ENCODE results near the gene PLET1.

PLET1 gene

DNA sequence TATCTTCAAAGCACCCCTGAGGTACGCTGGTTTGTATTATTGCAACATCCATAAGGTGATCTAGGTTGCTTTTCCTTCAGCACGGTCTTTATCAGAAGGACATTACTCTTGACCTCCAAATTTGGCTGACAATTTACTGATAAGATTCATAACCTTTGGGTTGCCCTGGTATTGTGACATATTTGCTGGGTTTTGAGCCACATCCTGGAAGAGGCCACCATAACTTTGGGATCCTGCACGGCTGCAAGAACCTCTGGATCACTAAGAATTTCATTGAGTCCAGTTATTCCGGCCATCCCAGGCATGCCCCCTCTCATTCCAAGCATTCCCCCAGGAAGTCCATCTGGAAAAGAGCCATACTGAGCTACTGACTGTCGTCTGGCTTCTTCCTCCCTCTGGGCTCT is 6.5 kb upstream of the PLET1 start:
- no peaks in the 10 kb centered on the region for H3K9me3 ChIP-seq (ENCODE audit: control insufficient read depth, insufficient read depth, low read depth, low read length)
- ChIA-PET CTCF (interaction anchor here (1.5 kb wide), 1 partner anchor 13 kb away, joined by 5 read pairs; no protein-coding TSS in a partner anchor), POLR2A (no interaction called here)
- no peak overlapping the region for H3K4me3 ChIP-seq (ENCODE audit: low read depth, low read length)
- H3K27ac ChIP-seq (ENCODE audit: extremely low read depth, low read depth, low read length): no peak overlapping the region
- no peaks in the 10 kb centered on the region for H3K4me1 ChIP-seq (ENCODE audit: control insufficient read depth, insufficient read depth, low read length)
- no peaks in the 10 kb centered on the region for H3K36me3 ChIP-seq (ENCODE audit: control insufficient read depth in 2 of 2, insufficient read depth in 1 of 2, low read length in 2 of 2)
- TF ChIP-seq, protein P1, sequence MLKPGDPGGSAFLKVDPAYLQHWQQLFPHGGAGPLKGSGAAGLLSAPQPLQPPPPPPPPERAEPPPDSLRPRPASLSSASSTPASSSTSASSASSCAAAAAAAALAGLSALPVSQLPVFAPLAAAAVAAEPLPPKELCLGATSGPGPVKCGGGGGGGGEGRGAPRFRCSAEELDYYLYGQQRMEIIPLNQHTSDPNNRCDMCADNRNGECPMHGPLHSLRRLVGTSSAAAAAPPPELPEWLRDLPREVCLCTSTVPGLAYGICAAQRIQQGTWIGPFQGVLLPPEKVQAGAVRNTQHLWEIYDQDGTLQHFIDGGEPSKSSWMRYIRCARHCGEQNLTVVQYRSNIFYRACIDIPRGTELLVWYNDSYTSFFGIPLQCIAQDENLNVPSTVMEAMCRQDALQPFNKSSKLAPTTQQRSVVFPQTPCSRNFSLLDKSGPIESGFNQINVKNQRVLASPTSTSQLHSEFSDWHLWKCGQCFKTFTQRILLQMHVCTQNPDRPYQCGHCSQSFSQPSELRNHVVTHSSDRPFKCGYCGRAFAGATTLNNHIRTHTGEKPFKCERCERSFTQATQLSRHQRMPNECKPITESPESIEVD (tag by site-specific recombination; IDR thresholded peaks at IDR 0.05): no peak
- TF ChIP-seq ZNF629 (tag by site-specific recombination; IDR thresholded peaks at IDR 0.05) (no peak), KLF16 (tag by site-specific recombination; IDR thresholded peaks at IDR 0.05) (no peak), ZNF621 (tag by site-specific recombination; IDR thresholded peaks at IDR 0.05) (no peak), KLF8 (tag by site-specific recombination; IDR thresholded peaks at IDR 0.05) (no peak), ZSCAN16 (tag by site-specific recombination; IDR thresholded peaks at IDR 0.05) (no peak), MYNN (tag by site-specific recombination; IDR thresholded peaks at IDR 0.05; ENCODE audit: borderline replicate concordance) (no peak), ZNF140 (tag by site-specific recombination; IDR thresholded peaks at IDR 0.05) (no peak), ZNF571 (tag by site-specific recombination; IDR thresholded peaks at IDR 0.05) (no peak), KLF1 (tag by site-specific recombination; IDR thresholded peaks at IDR 0.05) (no peak)
- TF ChIP-seq, protein P2, sequence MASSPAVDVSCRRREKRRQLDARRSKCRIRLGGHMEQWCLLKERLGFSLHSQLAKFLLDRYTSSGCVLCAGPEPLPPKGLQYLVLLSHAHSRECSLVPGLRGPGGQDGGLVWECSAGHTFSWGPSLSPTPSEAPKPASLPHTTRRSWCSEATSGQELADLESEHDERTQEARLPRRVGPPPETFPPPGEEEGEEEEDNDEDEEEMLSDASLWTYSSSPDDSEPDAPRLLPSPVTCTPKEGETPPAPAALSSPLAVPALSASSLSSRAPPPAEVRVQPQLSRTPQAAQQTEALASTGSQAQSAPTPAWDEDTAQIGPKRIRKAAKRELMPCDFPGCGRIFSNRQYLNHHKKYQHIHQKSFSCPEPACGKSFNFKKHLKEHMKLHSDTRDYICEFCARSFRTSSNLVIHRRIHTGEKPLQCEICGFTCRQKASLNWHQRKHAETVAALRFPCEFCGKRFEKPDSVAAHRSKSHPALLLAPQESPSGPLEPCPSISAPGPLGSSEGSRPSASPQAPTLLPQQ (tag by site-specific recombination; IDR thresholded peaks at IDR 0.05): no peak
- TF ChIP-seq, protein P3, sequence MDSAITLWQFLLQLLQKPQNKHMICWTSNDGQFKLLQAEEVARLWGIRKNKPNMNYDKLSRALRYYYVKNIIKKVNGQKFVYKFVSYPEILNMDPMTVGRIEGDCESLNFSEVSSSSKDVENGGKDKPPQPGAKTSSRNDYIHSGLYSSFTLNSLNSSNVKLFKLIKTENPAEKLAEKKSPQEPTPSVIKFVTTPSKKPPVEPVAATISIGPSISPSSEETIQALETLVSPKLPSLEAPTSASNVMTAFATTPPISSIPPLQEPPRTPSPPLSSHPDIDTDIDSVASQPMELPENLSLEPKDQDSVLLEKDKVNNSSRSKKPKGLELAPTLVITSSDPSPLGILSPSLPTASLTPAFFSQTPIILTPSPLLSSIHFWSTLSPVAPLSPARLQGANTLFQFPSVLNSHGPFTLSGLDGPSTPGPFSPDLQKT (IDR thresholded peaks at IDR 0.05; ENCODE audit: borderline replicate concordance, low read depth, low read length): no peak

DNA sequence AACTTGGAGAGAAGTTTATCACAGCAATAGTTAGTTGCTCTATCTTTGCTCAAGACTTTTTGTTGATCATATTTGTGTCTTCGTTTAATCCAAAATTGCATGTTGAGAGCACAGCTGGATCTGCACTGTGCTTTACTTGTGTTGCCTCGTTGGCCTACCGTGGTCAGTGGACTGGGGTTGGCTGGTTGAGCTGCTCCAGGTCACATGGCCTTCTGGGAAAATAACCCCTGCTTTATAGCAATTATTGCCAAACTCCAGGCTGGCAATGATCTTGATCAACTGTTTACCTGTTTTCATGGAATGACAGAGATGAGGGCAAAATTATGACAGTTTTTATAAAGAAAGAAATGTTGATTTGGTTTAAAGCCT is 5.7 kb upstream of the PLET1 start:
- H3K9me3 ChIP-seq (ENCODE audit: control insufficient read depth, insufficient read depth, low read depth, low read length): no peaks in the 10 kb centered on the region
- ChIA-PET POLR2A (no interaction called here), CTCF (interaction anchor here (0.7 to 1.5 kb wide), 3 partner anchors 14 to 153 kb away, joined by 3 to 5 read pairs (median 5); no protein-coding TSS in a partner anchor)
- H3K27ac ChIP-seq (ENCODE audit: extremely low read depth, low read depth, low read length): no peak overlapping the region
- H3K4me3 ChIP-seq (ENCODE audit: low read depth, low read length): no peak overlapping the region
- TF ChIP-seq ZSCAN16 (tag by site-specific recombination; IDR thresholded peaks at IDR 0.05) (no peak), ZNF785 (tag by site-specific recombination; IDR thresholded peaks at IDR 0.05) (no peak), OVOL3 (tag by site-specific recombination; IDR thresholded peaks at IDR 0.05) (no peak), ZNF10 (tag by site-specific recombination; IDR thresholded peaks at IDR 0.05) (no peak), ZNF658 (tag by site-specific recombination; IDR thresholded peaks at IDR 0.05) (no peak), ZNF555 (tag by site-specific recombination; conservative IDR thresholded peaks at IDR 0.05) (no peak), ZEB2 (tag by site-specific recombination; IDR thresholded peaks at IDR 0.05) (no peak), ZNF239 (tag by site-specific recombination; IDR thresholded peaks at IDR 0.05) (no peak), ZNF146 (tag by site-specific recombination; IDR thresholded peaks at IDR 0.05) (no peak), ZNF121 (tag by site-specific recombination; IDR thresholded peaks at IDR 0.05) (no peak)
- no peaks in the 10 kb centered on the region for H3K36me3 ChIP-seq (ENCODE audit: control insufficient read depth in 2 of 2, insufficient read depth in 1 of 2, low read length in 2 of 2)
- H3K4me1 ChIP-seq (ENCODE audit: control insufficient read depth, insufficient read depth, low read length): no peaks in the 10 kb centered on the region

Measured in HEK293 (cell line).